Neural cell (in vitro differentiated cells): ENCODE results near the gene RPL29. TPM values are rescaled to one million over a fixed set of nuclear protein-coding genes. Genes with fewer than 3 reads are reported as not detected.

Source experiments
- H2AFZ ChIP-seq: fragments of 200-600, 300-800 bp; sonication (generic), shearing (Covaris generic); 2 replicates; pipeline ENCODE4 v1.6.0; 2014; ENCODE audit warnings: low read depth, mild to moderate bottlenecking, antibody characterized with exemption, low read length, moderate library complexity
- H3F3A ChIP-seq: fragments of 200-600 bp; shearing (Covaris generic); 2 replicates; pipeline ENCODE4 v1.6.1; 2016; ENCODE audit warnings: mild to moderate bottlenecking, moderate library complexity, mixed read lengths, antibody characterized with exemption, low read length; ENCODE audit not compliant: insufficient read depth, poor library complexity, severe bottlenecking
- H3K27ac ChIP-seq: fragments of 200-600, 300-800 bp; sonication (generic), shearing (Covaris generic); 2 replicates; pipeline ENCODE4 v1.5.1; 2014; ENCODE audit warnings: mild to moderate bottlenecking, low read length, moderate library complexity
- H3K27me3 ChIP-seq: fragments of 300-800, 200-600 bp; sonication (generic), shearing (Covaris generic); 2 replicates; pipeline ENCODE4 v1.6.0; 2014; ENCODE audit warnings: mild to moderate bottlenecking, low read depth, low read length, moderate library complexity; ENCODE audit not compliant: insufficient read depth
- H3K36me3 ChIP-seq: fragments of 300-800, 200-600 bp; sonication (generic), shearing (Covaris generic); 2 replicates; pipeline ENCODE4 v1.5.1; 2014; ENCODE audit warnings: mild to moderate bottlenecking, antibody characterized with exemption, low read length, moderate library complexity; ENCODE audit not compliant: insufficient read depth
- H3K4me2 ChIP-seq: fragments of 300-800, 200-600 bp; sonication (generic), shearing (Covaris generic); 2 replicates; pipeline ENCODE4 v1.6.0; 2014; ENCODE audit warnings: mild to moderate bottlenecking, low read length
- H3K4me3 ChIP-seq: fragments of 300-800, 200-600 bp; sonication (generic), shearing (Covaris generic); 2 replicates; pipeline ENCODE4 v1.5.1; 2014; ENCODE audit warnings: mild to moderate bottlenecking, low read length, moderate library complexity
- H3K79me2 ChIP-seq: fragments of 200-600 bp; shearing (Covaris generic); replicated peaks from 2 replicates; pipeline ENCODE4 v1.6.0; 2014; ENCODE audit warnings: mild to moderate bottlenecking, low read length, moderate library complexity; ENCODE audit not compliant: insufficient read depth
- H3K9ac ChIP-seq: fragments of 300-800, 200-600 bp; sonication (generic), shearing (Covaris generic); 2 replicates; pipeline ENCODE4 v1.6.1; 2016; ENCODE audit warnings: mild to moderate bottlenecking, low read length, mixed read lengths
- H3K9me2 ChIP-seq: fragments of 200-600 bp; shearing (Covaris generic); 2 replicates; pipeline ENCODE4 v1.6.1; 2016; ENCODE audit warnings: mild to moderate bottlenecking, low read length, mixed read lengths; ENCODE audit not compliant: insufficient read depth
- H3K9me3 ChIP-seq: fragments of 200-600, 300-800 bp; sonication (generic), shearing (Covaris generic); 2 replicates; pipeline ENCODE4 v1.6.1; 2016; ENCODE audit warnings: mild to moderate bottlenecking, mixed run types, low read length, moderate library complexity, mixed read lengths
- H4K20me1 ChIP-seq: fragments of 200-600 bp; shearing (Covaris generic); 2 replicates; pipeline ENCODE4 v1.6.1; 2016; ENCODE audit warnings: mild to moderate bottlenecking, mixed run types; ENCODE audit not compliant: insufficient read depth
- CTCF ChIP-seq: fragments of 450-650 bp; IDR thresholded peaks from 2 replicates; pipeline ENCODE4 v1.5.1; 2014; ENCODE audit warnings: antibody characterized with exemption, mild to moderate bottlenecking, moderate library complexity; ENCODE audit not compliant: poor library complexity, severe bottlenecking
- EP300 ChIP-seq: fragments of 450-650 bp; conservative IDR thresholded peaks from 2 replicates; pipeline ENCODE4 v1.6.1; 2014; ENCODE audit warnings: antibody characterized with exemption, mild to moderate bottlenecking, moderate library complexity; ENCODE audit not compliant: poor library complexity, severe bottlenecking
- EZH2 ChIP-seq: fragments of 200-600, 300-800 bp; shearing (Covaris generic), sonication (generic); IDR thresholded peaks from 2 replicates; pipeline ENCODE4 v1.6.1; 2014; ENCODE audit warnings: antibody characterized with exemption, low read length, borderline replicate concordance, mild to moderate bottlenecking; ENCODE audit not compliant: insufficient read depth, poor library complexity, severe bottlenecking
- MXI1 ChIP-seq: fragments of 450-650 bp; conservative IDR thresholded peaks from 2 replicates; pipeline ENCODE4 v1.6.1; 2014; ENCODE audit warnings: antibody characterized with exemption, mild to moderate bottlenecking; ENCODE audit not compliant: poor library complexity, severe bottlenecking
- POLR2AphosphoS5 ChIP-seq: IDR thresholded peaks from 2 replicates; pipeline ENCODE4 v1.6.1; 2012
- RAD21 ChIP-seq: fragments of 450-650 bp; conservative IDR thresholded peaks from 2 replicates; pipeline ENCODE4 v1.6.1; 2014; ENCODE audit warnings: antibody characterized with exemption, mild to moderate bottlenecking, moderate library complexity
- REST ChIP-seq: IDR thresholded peaks from 2 replicates; pipeline ENCODE4 v1.6.1; 2012; ENCODE audit warnings: borderline replicate concordance
- SMC3 ChIP-seq: fragments of 450-650 bp; conservative IDR thresholded peaks from 2 replicates; pipeline ENCODE4 v1.6.1; 2014; ENCODE audit warnings: antibody characterized with exemption, mild to moderate bottlenecking, moderate library complexity; ENCODE audit not compliant: poor library complexity
- TAF1 ChIP-seq: IDR thresholded peaks from 2 replicates; pipeline ENCODE4 v1.6.1; 2012; ENCODE audit warnings: low read depth
- polyA plus RNA-seq: library from polyadenylated mRNA; depleted of rRNA; stranded (reverse); fragments of >200 nt; gene quantifications from 2 replicates; pipeline ENCODE4 v1.2.3, GENCODE V29; 2014

The RPL29 gene
- polyA plus RNA-seq, 1 donor from 2014 or later, result 846 TPM

- Histone ChIP-seq H3K27ac (no peak overlapping the region), H3K9ac (no peak overlapping the region)
These were observed 36.2 kb upstream of the RPL29 start for GRCh38 chr3:52031896-52032295.

GRCh38 chr3:52030714-52031310 is 35.1 kb upstream of the RPL29 start:
- Histone ChIP-seq H3K79me2 (no peaks in the 10 kb centered on the region), H2AFZ (no peak overlapping the region), H3K9me3 (no peaks in the 10 kb centered on the region), H3K4me2 (no peak overlapping the region), H4K20me1 (no peaks in the 10 kb centered on the region), H3K9me2 (no peaks in the 10 kb centered on the region), H3K36me3 (no peaks in the 10 kb centered on the region), H3K27ac (no peak overlapping the region), H3K9ac (no peak overlapping the region), H3F3A (no peaks in the 10 kb centered on the region), H3K27me3 (no peaks in the 10 kb centered on the region), H3K4me3 (no peak overlapping the region)
- TF ChIP-seq CTCF (no peak), RAD21 (no peak)

More at GRCh38 chr3:52031896-52032295, 36.2 kb upstream of the RPL29 start:
- no peaks in the 10 kb centered on the region for H3K36me3 ChIP-seq
- no peak for TF ChIP-seq CTCF
- TF ChIP-seq POLR2AphosphoS5, result no peak
- TF ChIP-seq TAF1, result no peak
- no peak for TF ChIP-seq SMC3
- TF ChIP-seq EP300, result no peak
- TF ChIP-seq RAD21, result no peak
- TF ChIP-seq MXI1, result no peak
- no peak for TF ChIP-seq REST
- no peak for TF ChIP-seq EZH2
- H3K4me2 ChIP-seq, result no peak overlapping the region
- H2AFZ ChIP-seq, result no peak overlapping the region
- no peaks in the 10 kb centered on the region for H3K9me2 ChIP-seq
- no peaks in the 10 kb centered on the region for H4K20me1 ChIP-seq
- H3K9me3 ChIP-seq, result no peaks in the 10 kb centered on the region
- H3K27me3 ChIP-seq, result no peaks in the 10 kb centered on the region
- H3K4me3 ChIP-seq, result no peak overlapping the region
- no peaks in the 10 kb centered on the region for H3F3A ChIP-seq
- no peaks in the 10 kb centered on the region for H3K79me2 ChIP-seq
